Activated CD4-positive, alpha-beta T cell treated with anti-CD3 and anti-CD28 coated beads for 24 hours (primary cell): ENCODE data around the gene TTC39B.
"Not testable (repeated sequence)": the region's sequence is repeated elsewhere in the genome, so short reads cannot be mapped to it uniquely, and the experiment has no call there.

Experiments
- DNase-seq, 2 donors: peaks; one replicate each; pipeline ENCODE4 v3.0.0-alpha.2; 2020; ENCODE audit warnings: low read depth in 2 of 2

Gene TTC39B

DNA sequence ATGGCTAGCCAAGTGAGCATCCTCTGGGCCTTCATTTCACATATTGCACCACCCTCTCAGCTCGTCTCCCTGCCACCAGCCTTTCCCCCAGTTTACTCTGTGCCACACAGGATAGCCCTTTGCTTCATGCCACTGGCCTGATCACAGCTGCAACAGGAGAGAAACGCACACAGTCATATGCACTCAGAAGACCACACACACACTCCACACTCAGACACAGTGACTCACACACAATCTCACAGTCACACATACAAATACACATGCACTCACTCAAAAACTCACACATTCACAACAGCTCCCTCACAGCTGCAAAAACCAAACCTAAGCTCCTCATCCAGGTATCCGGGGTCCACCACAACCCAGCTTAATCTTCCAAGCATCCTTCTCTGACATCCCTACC lies 38.7 kb downstream of the TTC39B start:
- no peak for DNase-seq

DNA sequence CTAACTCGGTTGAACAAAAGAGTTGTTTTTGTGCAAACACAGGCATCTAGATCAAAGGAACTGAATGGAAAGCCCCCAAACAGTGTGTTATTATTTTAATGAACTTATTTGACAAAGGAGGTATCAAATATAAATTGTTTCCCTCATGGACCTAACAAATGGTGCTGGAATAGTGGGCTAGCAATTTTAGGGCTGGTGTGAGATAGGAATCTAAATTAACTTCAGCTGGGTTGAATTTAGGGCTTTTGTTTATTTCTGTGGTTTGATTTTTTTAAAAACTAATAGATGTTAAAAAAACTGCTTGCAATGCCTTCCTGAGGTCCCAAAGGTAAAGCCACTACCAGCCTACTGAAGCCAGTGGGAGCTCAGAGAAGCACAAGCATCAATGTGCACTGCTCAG lies 42.1 kb downstream of the TTC39B start:
- DNase-seq, result no peak

GRCh38 chr9:15262581-15262980 lies 44.4 kb downstream of the TTC39B start:
- DNase-seq, result no peak

- no peak for DNase-seq
Measured at GRCh38 chr9:15256426-15256825, 50.6 kb downstream of the TTC39B start.

DNA sequence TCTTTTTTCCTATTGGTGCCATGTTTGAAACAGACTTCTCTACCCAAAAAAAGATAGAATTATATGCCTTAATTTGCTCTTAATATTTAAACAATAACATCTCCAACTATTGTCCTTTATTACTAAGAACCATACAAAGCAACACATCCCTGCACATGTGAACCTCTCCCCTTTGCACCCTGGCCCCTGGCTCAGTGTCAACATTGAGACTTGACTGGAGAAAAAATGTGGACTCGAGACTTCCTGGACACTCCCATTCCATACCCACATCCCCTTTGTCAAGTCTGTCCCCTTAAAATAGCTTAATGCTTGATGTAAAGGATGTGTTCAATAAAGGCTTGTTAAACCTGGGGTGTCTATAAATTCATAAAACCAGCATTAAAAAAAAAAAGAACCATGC lies 53.2 kb downstream of the TTC39B start:
- no peak for DNase-seq

GRCh38 chr9:15253197-15253596 lies 53.8 kb downstream of the TTC39B start:
- no peak for DNase-seq

- DNase-seq, result no peak
Measured at GRCh38 chr9:15249981-15250380, 57.0 kb downstream of the TTC39B start.

GRCh38 chr9:15249042-15249818 lies 57.8 kb downstream of the TTC39B start:
- no peak for DNase-seq

- DNase-seq, result no peak
Measured at GRCh38 chr9:15248621-15249020, 58.4 kb downstream of the TTC39B start.

DNA sequence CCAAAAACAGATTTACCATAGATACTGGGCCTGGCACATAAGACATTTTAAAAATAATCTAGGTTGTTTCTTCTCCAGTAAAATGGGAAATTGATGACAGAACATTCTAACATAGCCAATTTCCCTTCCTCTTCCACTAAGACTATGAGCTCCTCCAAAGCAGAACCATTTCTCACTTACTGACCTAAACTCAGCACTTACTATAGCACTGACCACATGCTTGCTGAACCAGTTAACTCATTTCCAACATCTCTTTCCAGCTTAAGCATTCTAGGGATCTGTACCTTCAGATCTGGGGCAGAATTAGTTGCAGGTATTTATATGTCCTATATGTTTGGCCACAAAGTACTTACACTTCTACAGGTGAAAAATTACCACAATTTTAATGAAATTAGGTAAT lies 58.9 kb downstream of the TTC39B start:
- DNase-seq, result no peak

DNA sequence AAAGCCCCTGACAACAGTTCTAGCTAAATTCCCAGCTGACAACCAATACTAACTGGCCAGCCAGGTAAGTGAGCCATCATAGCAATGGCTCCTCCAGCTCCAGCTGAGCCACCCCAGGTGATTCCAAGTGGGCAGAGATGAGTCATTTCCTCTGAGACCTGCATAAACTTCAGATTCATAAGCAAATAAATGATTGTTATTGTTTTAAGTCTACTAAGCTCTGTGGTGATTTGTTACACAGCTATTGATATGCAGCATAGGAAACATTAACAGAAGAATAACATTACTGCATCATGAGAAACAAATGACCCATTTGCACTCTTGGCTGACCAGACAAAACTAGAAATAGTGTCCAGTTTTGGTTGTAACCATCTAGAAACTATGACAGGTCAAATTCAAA lies 60.3 kb downstream of the TTC39B start:
- no peak for DNase-seq

- no peak for DNase-seq
Measured at GRCh38 chr9:15246243-15246642, 60.8 kb downstream of the TTC39B start.

DNA sequence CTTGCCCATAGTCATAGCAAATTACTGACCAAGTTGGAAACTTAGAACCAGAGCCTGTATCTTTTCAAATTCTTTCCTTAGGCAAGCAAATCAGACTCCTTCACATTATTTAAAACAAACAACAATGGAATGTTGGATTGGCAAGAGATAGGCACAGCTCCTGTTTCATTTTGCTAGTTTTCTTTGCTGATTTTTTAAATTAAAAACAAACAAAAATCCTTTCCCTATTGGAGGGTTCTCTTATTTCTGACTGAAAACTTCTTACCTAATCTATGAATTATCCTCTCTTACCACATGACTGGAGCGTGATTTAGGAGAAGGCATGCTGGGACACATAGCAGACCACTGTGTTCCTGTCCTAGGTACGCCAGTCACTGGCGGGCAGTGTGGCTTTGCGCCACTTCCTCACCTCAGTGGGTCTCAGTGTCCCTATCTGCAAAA lies 63.0 kb downstream of the TTC39B start:
- no peak for DNase-seq

DNA sequence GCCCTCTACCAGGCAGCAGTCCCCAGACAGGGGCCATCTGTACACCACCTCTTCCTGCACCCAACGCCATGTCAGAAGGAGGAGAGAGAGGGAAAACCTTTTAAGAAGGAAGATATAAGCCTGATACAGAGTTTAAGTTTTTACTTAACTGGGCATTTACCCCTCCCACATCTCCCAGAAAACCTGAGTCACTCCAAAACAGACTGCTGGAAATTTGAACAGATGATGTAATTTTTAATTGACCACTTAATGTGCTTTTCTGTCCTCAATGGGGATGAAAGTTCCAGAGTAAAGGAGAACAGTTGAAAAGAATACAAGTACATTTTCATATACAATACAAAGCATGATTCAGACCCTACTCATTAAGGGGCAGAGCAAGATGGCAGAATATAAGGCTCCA lies 63.9 kb downstream of the TTC39B start:
- DNase-seq, result no peak

DNA sequence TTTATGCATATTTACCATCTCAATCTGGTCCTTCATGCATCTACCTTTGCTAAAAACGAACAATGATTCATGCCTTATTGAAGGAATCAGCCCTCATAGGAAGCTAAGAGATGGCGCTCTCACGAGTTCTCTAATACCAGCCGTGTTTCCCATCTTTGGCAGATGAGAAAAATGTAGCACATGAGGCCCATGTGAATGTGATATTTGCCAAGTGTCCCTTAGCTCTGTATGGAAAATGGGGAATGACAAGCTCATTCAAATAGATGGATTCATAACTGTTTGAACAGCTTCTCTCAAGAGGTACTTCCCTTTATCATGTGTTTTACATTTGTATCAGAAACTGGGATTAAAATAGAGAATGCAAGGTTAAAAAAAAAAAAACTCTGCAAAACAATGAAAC lies 66.1 kb downstream of the TTC39B start:
- DNase-seq, result no peak

- no peak for DNase-seq
Measured at GRCh38 chr9:15239816-15240215, 67.2 kb downstream of the TTC39B start.

- DNase-seq, result no peak
Measured at GRCh38 chr9:15238646-15239045, 68.4 kb downstream of the TTC39B start.

GRCh38 chr9:15235658-15236057 lies 71.4 kb downstream of the TTC39B start:
- DNase-seq, result no peak

GRCh38 chr9:15233941-15234490 lies 73.0 kb downstream of the TTC39B start:
- DNase-seq, result not testable (repeated sequence)

GRCh38 chr9:15232706-15233280 lies 74.2 kb downstream of the TTC39B start:
- DNase-seq, result not testable (repeated sequence)

- DNase-seq, result peak in 1 of 2 donors; percentile 10
Measured at GRCh38 chr9:15231788-15232635, 75.0 kb downstream of the TTC39B start.

DNA sequence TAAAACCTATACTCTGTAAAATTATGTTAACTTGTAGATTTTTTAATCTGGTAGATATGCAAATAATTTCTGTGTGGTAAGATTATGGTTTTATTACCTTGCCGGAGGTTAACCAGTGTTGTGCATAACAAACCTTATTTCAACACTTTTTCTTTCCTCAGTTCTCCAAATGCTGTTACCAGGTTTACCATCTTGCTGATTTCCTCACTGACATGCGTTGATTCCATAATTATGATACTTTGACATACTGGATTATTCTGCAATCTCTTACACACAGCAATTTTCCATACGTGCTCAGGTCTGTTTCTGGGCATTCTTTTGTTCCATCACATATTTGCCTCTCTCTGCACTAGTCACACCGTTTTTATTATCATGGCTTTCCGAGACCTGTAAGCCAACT lies 77.6 kb downstream of the TTC39B start:
- DNase-seq, result no peak
